NOMO-1 treated with dmso at 0.1 percent for 144 hours (cell line): ENCODE results near the gene GREB1L.
"Not testable (repeated sequence)": the region's sequence is repeated elsewhere in the genome, so short reads cannot be mapped to it uniquely, and the experiment has no call there.

ENCODE experiments used
- DNase-seq: peaks from one replicate; lab custom pipeline; 2025; ENCODE audit not compliant: unreplicated experiment; lab: John Stamatoyannopoulos, UW

The GREB1L gene

GRCh38 chr18:21362831-21363230 is 120.8 kb downstream of the GREB1L start:
- DNase-seq, result no peak

DNA sequence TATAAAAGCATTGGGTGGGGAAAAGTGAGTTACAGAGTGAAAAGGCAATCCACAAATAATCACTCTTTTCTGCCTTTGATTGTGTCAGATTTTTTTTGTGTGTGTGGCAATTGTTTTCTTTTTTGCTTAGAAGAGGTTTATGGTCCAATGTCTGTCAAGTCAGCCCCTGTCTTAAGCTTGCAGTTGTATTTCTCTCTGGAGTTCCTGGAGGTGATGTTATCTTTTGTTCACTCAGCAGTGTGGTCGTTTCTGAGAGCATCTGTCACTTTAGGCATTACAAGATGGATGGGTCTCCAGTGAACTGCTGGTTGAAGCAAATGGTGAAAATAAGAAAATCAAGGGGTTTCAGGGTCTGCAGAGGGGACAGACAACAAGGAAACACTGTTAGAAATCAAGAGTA is 121.3 kb downstream of the GREB1L start:
- DNase-seq, result no peak

GRCh38 chr18:21364471-21364870 is 122.4 kb downstream of the GREB1L start:
- no peak for DNase-seq

DNA sequence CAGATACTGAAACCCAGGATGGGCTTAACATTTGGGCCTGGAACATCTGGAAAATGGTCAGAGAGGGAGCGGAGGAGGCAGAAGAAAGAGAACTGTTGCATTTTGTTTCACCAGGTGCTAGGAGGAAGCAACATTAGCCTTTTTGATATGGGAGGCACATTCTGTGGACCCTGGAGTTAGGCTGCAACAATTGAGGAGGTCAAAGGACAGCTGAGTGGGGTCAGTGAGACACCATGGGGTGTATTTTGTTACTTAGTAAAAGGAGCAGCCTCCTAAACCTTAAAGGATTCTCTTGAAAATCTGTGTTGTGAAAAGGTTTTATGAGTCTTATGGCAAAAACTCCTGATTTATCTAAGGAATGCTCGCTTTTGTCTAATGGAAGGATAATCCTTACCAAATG is 124.9 kb downstream of the GREB1L start:
- DNase-seq, result no peak

- DNase-seq, result no peak
These were observed 127.1 kb downstream of the GREB1L start for GRCh38 chr18:21369146-21369545.

DNA sequence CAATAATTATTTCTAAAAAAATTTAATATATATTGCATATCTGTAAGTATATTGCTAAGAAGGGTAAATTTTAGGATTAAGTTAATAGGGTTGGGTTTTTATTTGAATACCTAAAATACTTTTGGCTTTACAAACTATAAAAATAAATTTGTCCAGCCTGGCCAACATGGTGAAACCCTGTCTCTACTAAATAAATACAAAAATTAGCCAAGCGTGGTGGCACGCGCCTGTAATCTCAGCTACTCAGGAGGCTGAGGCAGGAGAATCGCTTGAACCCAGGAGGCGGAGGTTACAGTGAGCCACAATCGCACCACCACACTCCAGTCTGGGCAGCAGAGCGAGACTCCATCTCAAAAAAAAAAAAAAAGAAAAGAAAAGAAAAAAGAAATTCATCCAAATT is 127.6 kb downstream of the GREB1L start:
- not testable (repeated sequence) for DNase-seq

DNA sequence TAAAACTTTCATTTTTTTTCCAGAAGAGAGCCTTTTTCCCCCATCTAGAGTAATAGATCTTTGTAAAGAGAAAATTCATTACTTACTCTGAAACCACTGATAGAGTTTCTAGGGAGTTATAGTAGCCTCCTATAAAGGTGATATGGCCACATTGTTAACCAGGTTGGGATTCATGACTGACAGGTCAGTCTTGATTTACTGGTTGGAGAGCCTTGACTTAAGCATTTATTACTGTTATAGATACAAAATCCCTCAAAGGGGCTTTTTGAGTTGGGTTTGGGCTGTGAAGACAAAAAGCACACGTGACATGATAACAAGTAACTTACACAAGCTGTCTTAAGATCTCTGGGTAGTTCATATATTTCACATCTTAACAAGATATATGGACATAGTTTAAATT is 141.0 kb downstream of the GREB1L start:
- no peak for DNase-seq

- no peak for DNase-seq
These were observed 144.7 kb downstream of the GREB1L start for GRCh38 chr18:21386523-21387240.

DNA sequence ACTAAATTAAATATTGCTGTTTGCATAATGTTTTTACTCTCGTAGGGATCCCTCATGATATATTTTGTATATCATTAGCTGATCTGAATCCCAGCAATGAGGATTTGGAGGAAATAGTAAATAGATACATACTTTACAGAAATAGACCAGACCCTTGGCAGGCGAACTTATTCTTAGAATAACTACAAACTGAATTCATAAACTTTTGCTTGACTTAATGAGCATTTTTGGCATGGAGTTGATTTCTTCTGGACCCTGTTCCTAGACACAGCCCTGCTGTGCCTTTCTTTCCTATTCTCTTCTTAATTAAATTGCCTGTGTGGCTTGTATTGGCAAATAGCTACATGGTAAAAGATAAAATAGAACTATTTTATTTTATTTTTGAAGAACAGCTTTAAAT is 145.9 kb downstream of the GREB1L start:
- DNase-seq, result no peak

DNA sequence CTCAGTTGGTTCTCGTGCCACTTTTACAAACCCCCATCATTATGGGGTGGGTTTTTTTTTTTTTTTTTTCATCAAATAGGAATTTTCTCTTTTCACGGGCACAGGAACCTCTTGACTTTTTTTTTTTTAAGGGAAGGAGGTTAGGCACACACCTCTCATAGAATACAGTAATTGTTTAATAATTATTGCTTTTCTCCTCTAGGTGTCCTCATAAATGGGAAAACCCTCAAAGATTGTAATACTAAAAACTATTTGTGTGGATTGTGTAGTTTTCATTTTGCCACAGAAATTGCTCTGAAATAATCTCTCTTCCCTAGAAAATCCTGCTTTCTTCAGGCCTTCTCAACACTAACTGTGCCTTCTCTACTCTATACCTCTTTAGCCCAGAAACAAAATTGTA is 147.3 kb downstream of the GREB1L start:
- no peak for DNase-seq

DNA sequence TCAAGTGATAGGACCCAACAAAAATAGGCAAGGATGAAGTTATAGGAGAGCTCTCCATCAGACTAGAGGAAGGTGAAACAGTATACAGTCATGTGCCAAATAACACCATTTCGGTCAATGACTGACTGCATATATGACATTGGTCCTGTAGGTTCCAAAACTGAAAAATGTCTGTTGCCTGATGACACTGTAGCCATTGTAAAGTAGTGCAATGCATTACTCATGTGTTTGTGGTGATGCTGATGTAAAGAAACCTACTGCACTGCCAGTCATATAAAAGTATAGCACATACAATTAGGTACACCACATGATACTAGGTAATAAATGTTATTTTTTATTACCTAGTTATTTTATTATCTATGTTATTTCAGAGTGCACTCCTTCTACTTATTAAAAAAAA is 147.9 kb downstream of the GREB1L start:
- no peak for DNase-seq

DNA sequence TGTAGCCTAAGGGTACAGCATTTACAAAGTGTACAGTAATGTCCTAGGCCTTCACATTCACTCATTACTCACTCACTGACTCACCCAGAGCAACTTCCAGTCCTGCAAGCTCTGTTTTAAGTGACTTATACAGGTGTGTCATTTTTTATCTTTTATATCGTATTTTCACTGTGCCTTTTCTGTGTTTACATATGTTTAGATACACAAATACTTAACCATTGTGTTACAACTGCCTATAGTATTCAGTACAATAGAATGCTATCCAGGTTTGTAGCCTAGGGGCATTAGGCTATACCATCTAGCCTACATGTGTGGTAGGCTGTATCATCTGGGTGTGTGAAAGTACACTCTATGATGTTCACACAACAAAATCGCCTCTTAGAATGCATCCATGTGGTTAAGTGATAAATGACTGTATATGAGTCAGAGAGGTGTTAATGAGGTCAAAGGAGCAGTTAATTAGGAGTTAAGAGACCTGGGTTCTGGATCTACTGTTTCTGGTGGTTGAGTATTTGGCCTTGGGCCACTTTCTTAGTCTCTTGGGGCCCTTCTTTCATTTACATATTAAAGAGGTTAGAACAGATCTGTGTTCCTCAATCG is 149.1 kb downstream of the GREB1L start:
- no peak for DNase-seq

DNA sequence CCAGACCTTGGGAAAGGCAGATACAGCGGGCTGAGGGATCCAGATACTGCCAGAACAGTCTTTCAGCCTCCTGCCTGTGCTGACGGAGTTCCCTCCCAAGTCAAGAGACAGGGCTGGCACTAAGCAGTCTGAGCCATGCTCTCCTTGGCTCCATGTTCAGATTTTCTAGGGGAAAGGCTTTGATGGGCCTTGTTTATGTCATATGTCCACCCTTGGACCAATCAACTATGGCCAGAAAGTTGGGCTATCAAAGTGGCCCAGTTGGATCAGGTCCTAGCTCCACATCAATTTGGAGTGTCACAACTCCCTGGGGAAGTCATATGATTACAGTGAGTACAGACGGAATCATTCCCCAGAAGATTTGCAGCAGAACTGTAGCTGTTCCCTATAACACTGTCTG is 152.0 kb downstream of the GREB1L start:
- no peak for DNase-seq

DNA sequence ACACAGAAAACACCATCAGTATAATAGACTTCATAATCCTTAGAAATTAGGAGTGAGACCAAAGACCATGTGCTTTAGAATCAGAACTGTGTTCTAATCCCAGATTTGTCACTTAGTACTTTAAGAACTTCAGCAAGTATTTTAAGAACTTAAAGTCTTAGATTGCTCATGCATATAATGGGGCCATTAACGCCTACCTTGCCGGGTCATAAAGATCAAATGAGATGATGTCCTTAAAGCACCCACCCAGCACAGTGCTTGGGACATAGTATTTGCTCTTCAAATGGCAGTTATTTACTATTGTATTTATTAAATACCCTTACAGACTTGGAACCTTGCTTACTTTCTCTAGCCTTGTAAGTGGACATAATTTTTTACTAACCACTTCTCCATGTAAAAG is 156.1 kb downstream of the GREB1L start:
- no peak for DNase-seq

DNA sequence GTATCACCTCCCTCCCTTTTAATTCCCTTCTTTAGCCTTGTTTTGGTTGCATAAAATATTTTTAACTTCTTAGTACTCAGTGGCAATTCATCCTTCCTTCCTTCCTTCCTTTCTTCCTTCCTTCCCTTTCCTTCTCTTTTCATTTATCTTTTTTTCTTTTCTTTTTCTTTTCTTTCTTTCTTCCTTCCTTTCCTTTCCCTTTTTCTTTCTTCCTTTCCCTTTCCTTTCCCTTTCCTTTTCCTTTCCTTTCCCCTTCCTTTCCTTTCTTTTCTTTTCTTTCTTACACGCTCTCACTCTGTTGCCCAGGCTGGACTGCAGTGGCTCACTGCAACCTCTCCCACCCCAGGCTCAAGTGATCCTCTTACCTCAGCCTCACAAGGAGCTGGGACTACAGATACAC is 160.2 kb downstream of the GREB1L start:
- DNase-seq, result no peak

DNA sequence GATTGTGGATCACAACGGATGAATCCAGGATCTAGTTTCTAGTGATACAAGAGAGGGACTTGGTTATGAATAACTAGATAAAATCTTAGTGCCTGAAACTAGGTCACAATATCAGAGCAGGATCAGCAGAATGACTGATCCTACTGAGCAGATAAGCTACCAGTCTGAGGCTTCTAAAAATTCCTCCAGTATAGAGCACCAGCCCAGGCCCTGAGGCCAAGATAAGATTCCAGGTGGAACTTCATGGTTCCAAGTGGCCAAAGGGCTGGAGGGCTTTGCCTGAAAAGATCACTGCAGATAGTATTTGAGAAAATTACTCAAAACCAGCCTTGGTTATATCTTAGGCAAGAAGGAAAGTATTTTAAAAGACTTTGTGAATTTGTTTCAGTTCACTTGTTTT is 162.4 kb downstream of the GREB1L start:
- DNase-seq, result no peak

DNA sequence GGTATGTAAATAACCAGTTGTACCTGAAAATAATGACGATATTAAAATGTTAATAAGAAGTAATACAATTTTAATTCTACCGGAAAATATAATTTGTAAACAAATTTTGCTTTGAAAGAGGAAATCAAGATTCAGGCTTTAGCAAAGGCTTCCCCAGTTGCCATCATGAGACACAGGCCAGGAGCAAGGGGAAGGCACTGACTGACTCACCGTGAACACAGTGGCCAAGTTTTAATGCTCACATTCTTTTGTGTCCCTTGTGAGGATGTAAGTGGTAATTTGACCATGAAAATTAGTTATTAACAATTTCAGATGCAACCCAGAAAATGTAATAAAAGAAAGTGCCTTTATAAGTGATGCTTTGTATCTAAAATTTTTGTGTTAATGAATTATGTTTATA is 164.1 kb downstream of the GREB1L start:
- DNase-seq, result no peak

DNA sequence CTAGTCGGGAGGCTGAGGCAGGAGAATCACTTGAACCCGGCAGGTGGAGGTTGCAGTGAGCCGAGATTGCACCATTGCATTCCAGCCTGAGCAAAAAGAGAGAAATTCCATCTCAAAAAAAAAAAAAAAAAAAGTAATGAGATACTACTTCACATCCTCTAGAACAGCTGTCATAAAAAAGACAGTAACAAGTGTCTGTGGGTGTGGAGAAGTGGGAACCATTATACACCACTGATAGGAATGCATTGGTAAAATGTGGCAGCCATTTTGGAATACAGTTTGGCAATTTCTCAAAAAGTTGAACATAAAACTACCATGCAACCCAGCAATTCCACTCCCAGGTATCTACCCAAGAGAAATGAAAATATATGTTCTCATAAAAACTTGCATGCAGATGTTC is 166.6 kb downstream of the GREB1L start:
- DNase-seq, result no peak

GRCh38 chr18:21433436-21433835 is 191.4 kb downstream of the GREB1L start:
- DNase-seq, result no peak

DNA sequence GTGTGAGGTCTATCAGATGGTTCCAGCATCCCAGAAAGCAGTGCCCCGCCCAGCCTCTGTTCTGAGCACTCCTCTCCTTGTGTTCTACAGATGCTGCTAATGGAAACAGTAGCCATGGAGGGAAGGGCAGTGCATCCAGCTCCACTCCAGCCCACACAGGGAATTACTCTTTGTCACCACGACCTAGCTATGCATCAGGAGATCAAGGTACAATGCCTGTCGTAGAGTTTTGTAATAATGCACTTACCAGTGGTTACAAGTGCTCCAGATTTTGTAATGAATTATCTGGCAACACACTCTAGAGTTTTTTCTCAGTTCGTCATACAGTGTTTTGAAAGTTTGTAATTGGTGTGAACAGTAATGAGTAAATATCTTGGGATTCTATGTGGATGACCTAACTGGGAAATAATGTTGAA is 197.4 kb downstream of the GREB1L start:
- no peak for DNase-seq

DNA sequence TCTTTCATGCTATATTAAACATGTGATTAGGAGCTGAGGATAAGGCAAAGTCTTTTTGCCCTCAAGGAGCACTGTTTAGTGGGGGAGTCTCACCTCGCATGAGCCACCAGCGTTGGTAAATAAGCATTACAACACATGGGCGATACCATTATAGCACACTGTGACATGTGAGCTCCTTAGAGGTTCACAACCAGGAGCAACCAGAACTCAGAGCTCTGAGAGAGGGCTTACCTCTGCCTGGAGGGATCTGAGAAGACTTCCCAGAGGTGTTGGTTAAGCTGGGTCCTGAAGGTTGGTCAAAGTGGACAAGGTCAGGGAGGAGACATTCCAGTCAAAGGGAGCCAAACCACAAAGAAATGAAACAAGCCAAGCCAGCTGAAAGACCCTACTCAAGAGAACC is 199.6 kb downstream of the GREB1L start:
- DNase-seq, result no peak

GRCh38 chr18:21443776-21444464 is 201.9 kb downstream of the GREB1L start:
- no peak for DNase-seq
